PC-3 (cell line): ENCODE data around the gene RPL9. TPM values are rescaled to one million over a fixed set of nuclear protein-coding genes. Genes with fewer than 3 reads are reported as not detected.

Experiments
- ATAC-seq: fragments of 200-7000 bp; cut with Tn5 transposase; 2 replicates; pipeline ENCODE4 v1.9.1; 2020; ENCODE audit warnings: mild to moderate bottlenecking, moderate library complexity
- BruUV-seq: library from RNA; stranded (reverse); fragments of 400-500 nt; replicated peaks from 2 replicates; lab custom pipeline; 2021; lab: Mats Ljungman, UMichigan
- CTCF ChIA-PET: fragments of 300-600 bp; sonication (Branson Sonifier 250); formaldehyde crosslinking; loops from one replicate; lab custom pipeline; 2022; ENCODE audit warnings: antibody characterized with exemption; lab: Charles Lee
- POLR2A ChIA-PET: fragments of 300-600 bp; sonication (Branson Sonifier 250); formaldehyde crosslinking; loops from one replicate; lab custom pipeline; 2022; ENCODE audit warnings: antibody characterized with exemption; ENCODE audit not compliant: unreplicated experiment; lab: Charles Lee
- DNase-seq: peaks from one replicate; pipeline ENCODE4 v3.0.0-alpha.2; 2015
- H2AFZ ChIP-seq: fragments of 300-600 bp; sonication (generic); 2 replicates; pipeline ENCODE4 v1.6.0; 2016; ENCODE audit warnings: antibody characterized with exemption, low read length
- H3F3A ChIP-seq: fragments of 300-600 bp; sonication (generic); one replicate; pipeline ENCODE4 v1.6.0; 2017; ENCODE audit warnings: antibody characterized with exemption, low read length, control low read depth, mild to moderate bottlenecking; ENCODE audit not compliant: unreplicated experiment
- H3K27ac ChIP-seq: fragments of 300-600 bp; sonication (generic); 2 replicates; pipeline ENCODE4 v1.5.1; 2016; ENCODE audit warnings: mild to moderate bottlenecking, low read length
- H3K27me3 ChIP-seq: fragments of 300-600 bp; sonication (generic); 2 replicates; pipeline ENCODE4 v1.6.1; 2016; ENCODE audit warnings: low read length, mixed read lengths
- H3K36me3 ChIP-seq: fragments of 300-600 bp; sonication (generic); 2 replicates; pipeline ENCODE4 v1.6.1; 2016; ENCODE audit warnings: low read depth, mixed run types, low read length, mixed read lengths
- H3K4me1 ChIP-seq: fragments of 300-600 bp; sonication (generic); 2 replicates; pipeline ENCODE4 v1.5.1; 2016; ENCODE audit warnings: low read length; ENCODE audit not compliant: insufficient read depth
- H3K4me2 ChIP-seq: fragments of 300-600 bp; sonication (generic); 2 replicates; pipeline ENCODE4 v1.6.0; 2016; ENCODE audit warnings: low read length
- H3K4me3 ChIP-seq: fragments of 300-600 bp; sonication (generic); 2 replicates; pipeline ENCODE4 v1.5.1; 2016; ENCODE audit warnings: mild to moderate bottlenecking, low read length, mixed read lengths
- H3K79me2 ChIP-seq: fragments of 300-600 bp; sonication (generic); 2 replicates; pipeline ENCODE4 v1.6.1; 2017; ENCODE audit warnings: low read length, mixed read lengths
- H3K9ac ChIP-seq: fragments of 300-600 bp; sonication (generic); 2 replicates; pipeline ENCODE4 v1.6.0; 2016; ENCODE audit warnings: mild to moderate bottlenecking, low read length
- H3K9me2 ChIP-seq: fragments of 300-600 bp; sonication (generic); replicated peaks from 2 replicates; pipeline ENCODE4 v1.6.1; 2016; ENCODE audit warnings: mixed run types, low read length, mixed read lengths
- H3K9me3 ChIP-seq: fragments of 300-600 bp; sonication (generic); 2 replicates; pipeline ENCODE4 v1.6.1; 2016; ENCODE audit warnings: low read length, mixed read lengths
- H4K20me1 ChIP-seq: fragments of 300-600 bp; sonication (generic); 2 replicates; pipeline ENCODE4 v1.6.1; 2016; ENCODE audit warnings: low read length, mixed read lengths
- CTCF ChIP-seq: fragments of 300-600 bp; sonication (generic); conservative IDR thresholded peaks from 2 replicates; pipeline ENCODE4 v1.5.1; 2017; ENCODE audit warnings: antibody characterized with exemption, low read depth, mild to moderate bottlenecking, low read length
- EZH2 ChIP-seq: fragments of 300-600 bp; sonication (generic); IDR thresholded peaks from one replicate; pipeline ENCODE4 v1.6.1; 2017; ENCODE audit warnings: antibody characterized with exemption, mild to moderate bottlenecking, low read length; ENCODE audit not compliant: unreplicated experiment
- EZH2phosphoT487 ChIP-seq: fragments of 300-600 bp; sonication (generic); IDR thresholded peaks from 2 replicates; pipeline ENCODE4 v1.6.1; 2018; ENCODE audit warnings: mild to moderate bottlenecking, antibody characterized with exemption, low read length, borderline replicate concordance
- intact Hi-C: fragments of 100-400 bp; cut with micrococcal nuclease; formaldehyde crosslinking; loops from 2 replicates; pipeline ENCODE4 v1.9.0; 2023
- total RNA-seq: library from RNA; depleted of rRNA; stranded (reverse); fragments of >200 nt; gene quantifications from 2 replicates; pipeline ENCODE4 v1.2.3, GENCODE V29; 2014

RPL9 gene
- total RNA-seq, 1 experiment from 2014 or later = 1,298 TPM

- BruUV-seq = no TSS peak
- H3K4me2 ChIP-seq = no peak overlapping the region
- POLR2A ChIA-PET = no interaction called here
Observed at GRCh38 chr4:39484582-39485272, 26.0 kb upstream of the RPL9 start.

GRCh38 chr4:39480902-39481695 lies 22.4 kb upstream of the RPL9 start:
- H3K9me2 ChIP-seq = no peaks in the 10 kb centered on the region
- no peak for DNase-seq
- no peak overlapping the region for H3K4me2 ChIP-seq
- H3K9ac ChIP-seq = no peak overlapping the region
- ChIA-PET POLR2A (no interaction called here), CTCF (no interaction called here)
- H3K36me3 ChIP-seq = no peaks in the 10 kb centered on the region
- H2AFZ ChIP-seq = no peak overlapping the region
- no TSS peak for BruUV-seq
- H3F3A ChIP-seq = no peaks in the 10 kb centered on the region
- H3K4me3 ChIP-seq = no peak overlapping the region
- no peaks in the 10 kb centered on the region for H4K20me1 ChIP-seq
- TF ChIP-seq EZH2phosphoT487 (no peak), CTCF (no peak), EZH2 (no peak)
- H3K27ac ChIP-seq = no peak overlapping the region
- no peaks in the 10 kb centered on the region for H3K4me1 ChIP-seq
- intact Hi-C loops = no loop called here
- no peaks in the 10 kb centered on the region for H3K9me3 ChIP-seq
- no peak for ATAC-seq
- no peaks in the 10 kb centered on the region for H3K27me3 ChIP-seq
- H3K79me2 ChIP-seq = no peaks in the 10 kb centered on the region

More at GRCh38 chr4:39484582-39485272, 26.0 kb upstream of the RPL9 start:
- ATAC-seq (no peak), DNase-seq (no peak)
- CTCF ChIA-PET = no interaction called here
- H3K9me3 ChIP-seq = no peaks in the 10 kb centered on the region
- no peak overlapping the region for H3K27ac ChIP-seq
- H4K20me1 ChIP-seq = no peaks in the 10 kb centered on the region
- no peak overlapping the region for H3K4me3 ChIP-seq
- H3K9me2 ChIP-seq = no peaks in the 10 kb centered on the region
- H3K4me1 ChIP-seq = no peaks in the 10 kb centered on the region
- intact Hi-C loops = no loop called here
- no peaks in the 10 kb centered on the region for H3K36me3 ChIP-seq
- TF ChIP-seq CTCF (no peak), EZH2phosphoT487 (no peak), EZH2 (no peak)
- H3K9ac ChIP-seq = no peak overlapping the region
- no peak overlapping the region for H2AFZ ChIP-seq
- no peaks in the 10 kb centered on the region for H3K79me2 ChIP-seq
- no peaks in the 10 kb centered on the region for H3F3A ChIP-seq
- no peaks in the 10 kb centered on the region for H3K27me3 ChIP-seq

- H3K9me3 ChIP-seq = no peaks in the 10 kb centered on the region
- H3K9ac ChIP-seq = no peak overlapping the region
- no peak overlapping the region for H3K4me2 ChIP-seq
- no peaks in the 10 kb centered on the region for H3K79me2 ChIP-seq
- DNase-seq (no peak), ATAC-seq (no peak)
- no peak overlapping the region for H3K27ac ChIP-seq
- H3K4me1 ChIP-seq = no peaks in the 10 kb centered on the region
- intact Hi-C loops = no loop called here
- H2AFZ ChIP-seq = no peak overlapping the region
- BruUV-seq = no TSS peak
- no peaks in the 10 kb centered on the region for H4K20me1 ChIP-seq
- no peak overlapping the region for H3K4me3 ChIP-seq
- no peaks in the 10 kb centered on the region for H3K27me3 ChIP-seq
- no peaks in the 10 kb centered on the region for H3F3A ChIP-seq
- ChIA-PET CTCF (no interaction called here), POLR2A (no interaction called here)
- no peak for TF ChIP-seq EZH2
- no peak for TF ChIP-seq CTCF
- no peak for TF ChIP-seq EZH2phosphoT487
- no peaks in the 10 kb centered on the region for H3K36me3 ChIP-seq
- no peaks in the 10 kb centered on the region for H3K9me2 ChIP-seq
Observed at GRCh38 chr4:39480251-39480650, 21.5 kb upstream of the RPL9 start.
